ENCODE data around the gene OXCT2.
"Not testable (repeated sequence)": the region's sequence is repeated elsewhere in the genome, so short reads cannot be mapped to it uniquely, and the experiment has no call there.

Gene OXCT2

DNA sequence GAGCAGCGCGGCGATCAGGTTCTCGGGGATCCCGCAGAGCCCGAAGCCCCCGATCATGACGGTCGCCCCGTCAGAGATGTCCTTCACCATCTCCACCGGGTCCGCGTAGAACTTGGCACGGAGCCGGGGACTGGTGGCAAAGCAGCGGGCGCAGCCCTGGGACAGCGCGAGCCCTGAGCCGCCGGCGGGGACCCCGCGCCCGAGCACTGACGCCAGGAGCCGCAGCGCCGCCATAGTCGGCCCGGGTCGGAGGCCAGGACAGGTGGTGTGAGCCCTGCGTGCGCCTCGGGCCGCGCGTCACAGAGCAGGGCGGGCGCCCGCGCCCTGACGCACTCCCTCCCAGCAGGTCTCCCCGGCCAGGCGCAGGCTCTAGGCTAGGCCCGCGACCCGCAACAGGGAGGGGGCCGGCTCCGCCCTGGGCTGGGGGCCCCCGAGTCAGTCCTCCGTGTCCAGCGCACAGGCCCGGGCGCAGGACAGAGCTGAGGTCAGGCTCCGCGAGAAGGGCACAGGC is at the start of gene OXCT2:
Gene OXCT2 (minus strand): TSS at position 327 of the 511 bp plus-strand sequence. CDS start 93 bp downstream, at position 234.
- TF ChIP-seq, protein P1, sequence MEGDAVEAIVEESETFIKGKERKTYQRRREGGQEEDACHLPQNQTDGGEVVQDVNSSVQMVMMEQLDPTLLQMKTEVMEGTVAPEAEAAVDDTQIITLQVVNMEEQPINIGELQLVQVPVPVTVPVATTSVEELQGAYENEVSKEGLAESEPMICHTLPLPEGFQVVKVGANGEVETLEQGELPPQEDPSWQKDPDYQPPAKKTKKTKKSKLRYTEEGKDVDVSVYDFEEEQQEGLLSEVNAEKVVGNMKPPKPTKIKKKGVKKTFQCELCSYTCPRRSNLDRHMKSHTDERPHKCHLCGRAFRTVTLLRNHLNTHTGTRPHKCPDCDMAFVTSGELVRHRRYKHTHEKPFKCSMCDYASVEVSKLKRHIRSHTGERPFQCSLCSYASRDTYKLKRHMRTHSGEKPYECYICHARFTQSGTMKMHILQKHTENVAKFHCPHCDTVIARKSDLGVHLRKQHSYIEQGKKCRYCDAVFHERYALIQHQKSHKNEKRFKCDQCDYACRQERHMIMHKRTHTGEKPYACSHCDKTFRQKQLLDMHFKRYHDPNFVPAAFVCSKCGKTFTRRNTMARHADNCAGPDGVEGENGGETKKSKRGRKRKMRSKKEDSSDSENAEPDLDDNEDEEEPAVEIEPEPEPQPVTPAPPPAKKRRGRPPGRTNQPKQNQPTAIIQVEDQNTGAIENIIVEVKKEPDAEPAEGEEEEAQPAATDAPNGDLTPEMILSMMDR (IDR thresholded peaks at IDR 0.05) = not testable (repeated sequence)

DNA sequence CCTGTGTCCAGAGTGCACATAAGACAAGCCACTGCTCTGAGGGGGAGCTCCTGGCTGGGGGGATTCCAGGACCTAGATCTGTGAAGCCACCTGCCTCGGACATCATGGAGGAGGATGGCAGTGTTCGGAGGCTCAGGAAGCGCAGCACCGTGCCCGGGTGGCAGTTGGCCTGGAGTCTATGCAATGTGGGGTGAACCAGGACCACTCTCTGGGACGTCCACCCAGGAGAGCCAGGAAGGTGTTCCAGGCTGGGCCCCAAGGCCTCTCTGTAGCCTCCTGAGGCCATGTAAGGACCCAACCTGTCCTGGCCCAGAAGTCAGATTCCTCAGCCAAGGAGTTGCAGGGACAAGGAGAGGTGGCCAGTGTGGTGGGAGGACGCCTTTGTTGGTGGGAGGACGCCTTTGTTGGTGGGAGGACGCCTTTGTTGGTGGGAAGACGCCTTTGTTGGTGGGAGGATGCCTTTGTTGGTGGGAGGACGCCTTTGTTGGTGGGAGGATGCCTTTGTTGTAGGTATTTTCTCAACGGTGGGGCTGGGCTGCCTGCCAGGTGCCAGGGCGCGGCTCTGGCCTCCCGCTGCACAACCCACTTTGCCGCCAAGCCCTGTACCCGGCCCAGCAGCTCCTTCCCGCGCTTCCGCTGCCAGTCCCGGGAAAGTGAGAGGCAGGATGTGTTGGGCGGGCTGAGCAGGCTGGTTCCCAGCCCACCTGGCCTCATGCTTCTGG is 48.1 kb upstream of the OXCT2 start:
- TF ChIP-seq, protein P1 (IDR thresholded peaks at IDR 0.05) = no peak

DNA sequence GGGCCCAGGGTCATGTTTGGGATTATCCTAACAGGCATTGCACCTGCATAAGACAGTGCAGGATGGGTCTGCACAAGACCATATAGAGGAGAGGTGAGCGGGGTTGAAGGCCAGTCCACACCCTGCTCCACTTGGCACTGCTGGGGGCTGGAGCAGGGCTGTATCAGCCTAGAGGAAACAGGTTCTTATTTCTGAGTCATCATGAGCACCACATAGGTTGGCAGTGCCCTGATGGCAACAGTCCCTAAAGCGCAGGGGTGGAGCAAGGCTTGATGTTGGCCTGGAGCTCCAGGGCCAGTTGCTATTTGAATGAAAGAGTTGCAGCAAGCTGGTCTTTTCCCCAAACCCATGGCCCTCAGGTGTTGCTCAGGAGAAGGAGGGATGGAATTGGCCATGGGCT is 47.3 kb upstream of the OXCT2 start:
- TF ChIP-seq, protein P1 (IDR thresholded peaks at IDR 0.05) = no peak

DNA sequence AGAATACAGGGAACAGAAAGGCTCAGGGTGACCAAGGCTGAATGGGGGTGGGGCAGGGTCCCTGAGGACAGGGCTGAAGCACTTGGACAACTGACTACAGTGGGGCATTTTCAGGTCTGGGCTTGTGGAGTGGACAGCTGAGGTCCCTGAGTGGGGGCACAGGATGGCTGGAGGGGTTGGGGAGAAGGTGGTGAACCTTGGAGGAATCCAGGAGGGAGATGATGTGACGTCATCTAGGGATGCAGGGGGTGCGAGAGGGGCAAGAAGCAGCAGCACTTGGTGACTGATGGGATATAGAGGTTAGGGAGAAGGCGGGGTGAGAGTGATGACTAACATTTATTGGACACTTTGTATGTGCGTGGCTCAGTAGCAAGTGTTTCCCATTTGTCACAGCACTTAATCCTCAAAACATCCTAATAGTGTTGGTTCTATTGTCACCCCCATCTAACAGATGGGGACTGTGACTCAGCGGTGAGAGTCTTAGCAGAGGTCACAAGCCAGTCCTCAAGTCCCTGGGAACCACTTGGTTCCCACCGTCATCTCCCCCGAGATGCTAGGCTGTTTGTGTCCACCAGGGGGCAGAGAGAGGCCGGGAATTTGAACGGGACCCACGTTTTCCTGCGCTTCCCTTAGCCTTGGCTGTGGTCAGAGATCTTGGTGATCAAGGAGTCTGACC is 45.4 kb upstream of the OXCT2 start:
- TF ChIP-seq, protein P1 (IDR thresholded peaks at IDR 0.05) = peak; percentile 91

- TF ChIP-seq, protein P1 (IDR thresholded peaks at IDR 0.05) = no peak
Observed at GRCh38 chr1:39812913-39813312, 41.8 kb upstream of the OXCT2 start.

GRCh38 chr1:39808784-39809517 is 37.8 kb upstream of the OXCT2 start:
- TF ChIP-seq, protein P1 (IDR thresholded peaks at IDR 0.05) = no peak

GRCh38 chr1:39805385-39805784 is 34.2 kb upstream of the OXCT2 start:
- TF ChIP-seq, protein P1 (IDR thresholded peaks at IDR 0.05) = no peak

All from LNCAP (cell line).